Astrocyte of the spinal cord (primary cell): ENCODE data around the gene GPR183.

Experiments used
- DNase-seq: peaks from one replicate; pipeline ENCODE4 v3.0.0; 2011; ENCODE audit warnings: low read depth, low spot score
- H3K4me3 ChIP-seq: 2 replicates; pipeline ENCODE4 v1.5.1; 2011; ENCODE audit warnings: low read depth, mild to moderate bottlenecking, low read length, moderate library complexity
- in situ Hi-C: cut with HindIII; loops from 2 replicates; pipeline ENCODE4 v1.10.0; 2017; ENCODE audit warnings: low sequenced_read_pairs
- TF ChIP-seq, protein P1 (sequence below): IDR thresholded peaks from 2 replicates; pipeline ENCODE4 v1.5.1; 2012; ENCODE audit warnings: low read depth, mild to moderate bottlenecking, low read length, inconsistent platforms

GPR183 gene, protein sequence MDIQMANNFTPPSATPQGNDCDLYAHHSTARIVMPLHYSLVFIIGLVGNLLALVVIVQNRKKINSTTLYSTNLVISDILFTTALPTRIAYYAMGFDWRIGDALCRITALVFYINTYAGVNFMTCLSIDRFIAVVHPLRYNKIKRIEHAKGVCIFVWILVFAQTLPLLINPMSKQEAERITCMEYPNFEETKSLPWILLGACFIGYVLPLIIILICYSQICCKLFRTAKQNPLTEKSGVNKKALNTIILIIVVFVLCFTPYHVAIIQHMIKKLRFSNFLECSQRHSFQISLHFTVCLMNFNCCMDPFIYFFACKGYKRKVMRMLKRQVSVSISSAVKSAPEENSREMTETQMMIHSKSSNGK

DNA sequence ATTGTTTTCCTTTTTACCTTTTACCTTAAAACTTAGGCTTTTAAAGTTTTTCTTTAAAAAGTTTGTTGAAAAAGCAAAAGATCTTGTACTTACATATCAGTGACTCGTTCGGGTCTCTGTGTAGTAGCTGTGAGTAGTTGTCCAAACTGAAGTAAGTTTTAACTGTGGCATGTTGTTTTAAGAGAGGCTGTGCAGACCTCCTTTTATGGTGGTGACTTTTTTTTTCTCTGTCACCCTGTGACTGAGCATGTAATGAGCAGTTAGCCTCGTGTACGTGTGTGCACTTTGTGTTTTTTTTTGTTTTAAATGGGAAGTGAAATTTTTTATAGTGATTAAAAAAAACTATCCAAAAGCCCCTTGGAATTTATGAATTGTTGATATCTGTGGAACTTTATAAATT, at the start of gene GPR183:
GPR183 (minus strand) TSS at position 153 of the 400 bp plus-strand sequence. CDS start 11,254 bp downstream, outside the sequence.
- H3K4me3 ChIP-seq, result no peak within 1 kb of the TSS
- DNase-seq, result peak; percentile 42
- TF ChIP-seq, protein P1, sequence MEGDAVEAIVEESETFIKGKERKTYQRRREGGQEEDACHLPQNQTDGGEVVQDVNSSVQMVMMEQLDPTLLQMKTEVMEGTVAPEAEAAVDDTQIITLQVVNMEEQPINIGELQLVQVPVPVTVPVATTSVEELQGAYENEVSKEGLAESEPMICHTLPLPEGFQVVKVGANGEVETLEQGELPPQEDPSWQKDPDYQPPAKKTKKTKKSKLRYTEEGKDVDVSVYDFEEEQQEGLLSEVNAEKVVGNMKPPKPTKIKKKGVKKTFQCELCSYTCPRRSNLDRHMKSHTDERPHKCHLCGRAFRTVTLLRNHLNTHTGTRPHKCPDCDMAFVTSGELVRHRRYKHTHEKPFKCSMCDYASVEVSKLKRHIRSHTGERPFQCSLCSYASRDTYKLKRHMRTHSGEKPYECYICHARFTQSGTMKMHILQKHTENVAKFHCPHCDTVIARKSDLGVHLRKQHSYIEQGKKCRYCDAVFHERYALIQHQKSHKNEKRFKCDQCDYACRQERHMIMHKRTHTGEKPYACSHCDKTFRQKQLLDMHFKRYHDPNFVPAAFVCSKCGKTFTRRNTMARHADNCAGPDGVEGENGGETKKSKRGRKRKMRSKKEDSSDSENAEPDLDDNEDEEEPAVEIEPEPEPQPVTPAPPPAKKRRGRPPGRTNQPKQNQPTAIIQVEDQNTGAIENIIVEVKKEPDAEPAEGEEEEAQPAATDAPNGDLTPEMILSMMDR, result no peak
- in situ Hi-C loops, result no loop called here

DNA sequence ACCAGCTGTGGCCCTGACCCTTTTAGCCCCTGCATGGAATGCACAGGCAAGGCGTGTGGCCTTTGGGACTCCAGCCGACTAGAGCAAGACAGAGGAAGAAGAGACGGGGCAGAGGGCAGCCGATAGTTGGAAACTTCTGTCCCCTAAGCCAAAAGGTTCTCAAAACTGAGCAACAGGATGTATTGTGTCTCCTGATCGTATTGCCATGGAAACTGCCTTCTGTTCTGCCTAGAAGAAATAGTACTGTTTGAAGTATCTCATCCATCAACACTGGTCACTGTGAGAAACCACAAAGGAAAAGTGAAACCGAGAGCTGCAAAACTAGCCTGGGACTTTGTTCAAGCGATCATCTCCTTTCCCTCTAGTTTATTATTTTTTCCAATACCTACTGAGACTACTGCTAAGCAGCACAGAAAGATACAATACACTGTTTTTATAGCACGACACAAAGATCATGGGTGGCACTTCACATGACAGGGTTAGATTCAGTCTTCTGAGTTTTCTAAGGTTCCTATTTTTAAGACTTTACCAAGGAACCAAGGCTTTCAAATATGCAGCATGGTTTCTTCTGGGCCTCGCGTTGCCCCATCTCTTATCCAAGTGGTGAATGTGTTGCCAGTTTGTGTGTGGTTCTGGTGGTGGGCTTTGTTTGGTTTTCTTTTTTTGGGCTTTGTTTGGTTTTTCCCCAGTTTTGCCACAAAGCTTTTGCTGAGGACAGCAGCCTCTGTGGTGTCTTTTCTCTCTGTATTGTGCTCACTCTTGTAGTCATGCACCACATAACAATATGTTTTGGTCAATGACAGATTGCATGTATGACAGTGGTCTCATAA, 49.3 kb upstream of the GPR183 start:
- no peak overlapping the region for H3K4me3 ChIP-seq
- DNase-seq, result peak; percentile 92
- TF ChIP-seq, protein P1, result no peak
- in situ Hi-C loops, result no loop called here

DNA sequence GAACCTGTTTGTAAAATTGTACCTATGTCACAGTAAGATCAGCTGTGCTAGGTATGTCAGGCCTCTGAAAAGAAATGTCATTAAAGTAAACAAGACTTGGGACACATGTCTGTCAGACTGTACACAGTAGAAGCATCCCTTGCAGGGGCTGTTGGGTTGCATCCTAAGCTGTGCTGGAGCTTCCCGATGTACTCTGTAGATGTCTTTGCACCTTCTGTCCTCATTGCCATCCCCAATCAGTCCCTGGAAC, 48.7 kb upstream of the GPR183 start:
- in situ Hi-C loops, result no loop called here
- no peak overlapping the region for H3K4me3 ChIP-seq
- TF ChIP-seq, protein P1, result no peak
- no peak for DNase-seq

DNA sequence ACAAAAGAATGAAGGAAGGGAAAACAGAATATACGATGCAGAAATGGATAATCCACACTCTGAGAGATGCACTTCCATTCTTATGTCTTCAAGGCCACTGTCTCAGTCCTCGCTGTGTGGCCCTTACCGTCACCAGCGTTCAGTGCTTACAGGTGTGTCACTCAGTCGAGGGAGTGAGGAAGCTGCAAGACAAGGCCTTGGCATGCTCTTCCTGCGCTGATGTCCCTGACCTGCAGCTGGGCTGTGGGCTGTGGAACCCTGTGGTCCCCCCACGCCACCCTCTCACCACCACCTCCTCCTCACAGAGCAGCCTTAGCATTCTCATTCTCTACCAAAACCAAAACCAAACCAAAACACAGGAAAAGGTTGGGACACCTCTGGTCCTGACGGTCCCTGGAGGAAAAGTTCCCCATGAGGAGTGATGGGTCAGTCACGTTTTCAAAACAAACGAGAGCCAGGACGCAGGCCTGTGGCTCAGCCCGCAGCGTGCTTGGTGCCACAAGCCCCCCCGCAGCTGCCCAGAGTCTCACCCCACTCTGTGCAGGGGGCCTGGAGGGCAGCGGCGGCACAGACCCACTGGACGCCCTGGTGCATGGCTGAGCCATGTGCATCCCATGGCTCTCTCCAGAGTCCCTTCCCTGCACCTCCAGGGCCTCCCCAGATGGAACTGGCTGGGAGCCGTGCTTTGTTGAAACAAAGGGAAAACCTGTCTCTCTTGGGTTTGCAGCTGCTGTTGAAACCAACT, 48.2 kb upstream of the GPR183 start:
- in situ Hi-C loops, result no loop called here
- no peak for DNase-seq
- H3K4me3 ChIP-seq, result no peak overlapping the region
- TF ChIP-seq, protein P1, result no peak

DNA sequence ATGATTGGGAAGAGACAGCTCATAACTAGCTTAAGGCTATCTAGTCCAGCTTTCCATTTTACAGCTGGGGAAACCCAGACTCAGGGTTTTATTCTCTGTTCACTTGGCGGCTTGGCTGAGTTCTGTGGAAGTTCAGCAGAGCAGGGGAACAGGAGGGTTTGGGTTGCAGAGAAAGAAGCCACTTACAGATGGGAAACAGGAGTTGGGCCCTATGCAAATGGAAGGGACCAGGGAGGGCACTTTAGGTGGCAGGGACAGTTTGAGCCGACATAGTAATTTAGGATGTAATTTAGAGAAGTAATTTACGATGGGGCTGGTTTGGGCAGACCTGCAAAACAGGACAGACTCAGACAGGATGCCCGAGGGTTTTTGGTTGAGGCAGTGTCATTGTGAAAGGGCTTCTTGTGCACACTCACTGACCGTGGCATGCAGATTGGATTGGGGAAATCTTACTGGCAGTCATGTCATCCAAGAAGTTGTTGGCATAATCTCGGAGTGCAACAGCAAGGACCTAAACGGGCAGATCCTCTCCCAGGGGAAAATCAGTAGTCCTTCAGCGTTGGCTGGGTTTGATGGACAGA, 47.3 kb upstream of the GPR183 start:
- in situ Hi-C loops, result no loop called here
- TF ChIP-seq, protein P1, result no peak
- no peak overlapping the region for H3K4me3 ChIP-seq
- DNase-seq, result no peak

DNA sequence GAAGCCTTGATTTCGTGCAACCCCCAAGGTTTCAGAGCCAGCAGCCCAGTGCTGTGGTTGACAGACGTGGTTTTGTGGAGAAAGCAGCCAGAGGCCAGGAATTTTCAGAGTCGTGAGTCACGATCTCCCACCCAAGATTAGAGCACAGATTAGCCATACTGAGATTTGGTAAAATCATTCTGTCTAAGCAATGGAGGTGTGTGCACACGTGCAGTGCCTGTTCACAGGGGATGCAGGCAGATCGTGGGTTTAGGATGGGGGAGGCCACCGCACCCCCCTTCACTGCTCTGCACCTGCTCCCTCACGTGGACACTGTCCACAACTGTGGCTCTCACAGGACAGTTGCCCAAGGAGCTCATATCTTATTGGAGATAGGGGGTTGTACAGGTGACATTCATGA, 46.6 kb upstream of the GPR183 start:
- TF ChIP-seq, protein P1, result no peak
- DNase-seq, result peak; percentile 36
- in situ Hi-C loops, result no loop called here
- no peak overlapping the region for H3K4me3 ChIP-seq
